Activated CD4-positive, alpha-beta T cell treated with anti-CD3 and anti-CD28 coated beads, Interleukin-2, Interleukin-6, amounts not matched to agents 100 ng/mL and 50 ng/mL, durations not matched to agents 16 hours and 8 hours (primary cell): ENCODE results near the gene C16orf86.
A peak's percentile ranks its signal among the peaks of the same experiment; 100 is the strongest.

ENCODE experiments used
- DNase-seq: peaks from one replicate; pipeline ENCODE4 v3.0.0-alpha.2; 2020

Gene C16orf86

GRCh38 chr16:67666559-67667452, at the start of gene C16orf86, which contains the start of gene ENKD1:
TSS of gene C16orf86 (plus strand) at chr16:67666814. CDS start at chr16:67666971, 157 bp downstream.
TSS of gene ENKD1 (minus strand) at chr16:67666750. CDS start at chr16:67666442, 308 bp downstream.
- peak; percentile 89 for DNase-seq

- DNase-seq: no peak
These were observed 38.4 kb upstream of the C16orf86 start for GRCh38 chr16:67628216-67628615.

- DNase-seq: no peak
These were observed 34.0 kb upstream of the C16orf86 start for GRCh38 chr16:67632415-67633172.

GRCh38 chr16:67636713-67637112, 29.9 kb upstream of the C16orf86 start:
- DNase-seq: no peak

GRCh38 chr16:67637625-67638024, 29.0 kb upstream of the C16orf86 start:
- DNase-seq: no peak

- no peak for DNase-seq
These were observed 24.6 kb upstream of the C16orf86 start for GRCh38 chr16:67641779-67642708.

GRCh38 chr16:67644038-67644437, 22.6 kb upstream of the C16orf86 start:
- no peak for DNase-seq

GRCh38 chr16:67645397-67646121, 21.1 kb upstream of the C16orf86 start:
- DNase-seq: peak; percentile 38

- no peak for DNase-seq
These were observed 19.4 kb upstream of the C16orf86 start for GRCh38 chr16:67647111-67647651.

- no peak for DNase-seq
These were observed 18.9 kb upstream of the C16orf86 start for GRCh38 chr16:67647681-67648080.

- no peak for DNase-seq
These were observed 18.4 kb upstream of the C16orf86 start for GRCh38 chr16:67648088-67648763.

GRCh38 chr16:67648764-67649407, 17.7 kb upstream of the C16orf86 start:
- DNase-seq: no peak

GRCh38 chr16:67649494-67649931, 17.1 kb upstream of the C16orf86 start:
- no peak for DNase-seq

- DNase-seq: no peak
These were observed 16.6 kb upstream of the C16orf86 start for GRCh38 chr16:67650023-67650422.

- no peak for DNase-seq
These were observed 15.6 kb upstream of the C16orf86 start for GRCh38 chr16:67651039-67651438.

- DNase-seq: no peak
These were observed 14.8 kb upstream of the C16orf86 start for GRCh38 chr16:67651847-67652246.

GRCh38 chr16:67652578-67653127, 14.0 kb upstream of the C16orf86 start:
- no peak for DNase-seq

GRCh38 chr16:67653128-67653788, 13.4 kb upstream of the C16orf86 start:
- no peak for DNase-seq

- DNase-seq: no peak
These were observed 12.7 kb upstream of the C16orf86 start for GRCh38 chr16:67653789-67654402.
